ENCODE measurements around the gene MN1.
A peak's percentile ranks its signal among the peaks of the same experiment; 100 is the strongest.

DNA sequence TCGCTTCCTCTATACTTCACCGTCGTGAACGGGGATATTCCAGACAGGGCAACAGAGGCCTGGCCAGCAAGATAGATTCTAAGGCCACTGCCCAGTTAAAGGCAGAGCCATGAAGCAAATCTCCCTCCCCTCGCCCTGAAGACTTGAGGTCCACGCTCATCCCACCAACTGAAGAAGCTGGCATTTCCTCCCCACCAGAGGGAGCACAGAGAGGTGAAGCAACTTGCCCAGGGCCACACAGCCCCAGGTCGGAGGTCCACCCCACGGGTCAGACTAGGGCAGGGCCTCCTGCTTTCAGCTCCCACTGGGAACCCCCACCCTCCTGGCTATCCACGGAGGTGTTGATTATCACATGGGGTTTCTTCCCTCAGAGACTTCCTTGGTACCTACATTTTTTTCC is 27.4 kb downstream of the MN1 start:
- TF ChIP-seq, protein P1, sequence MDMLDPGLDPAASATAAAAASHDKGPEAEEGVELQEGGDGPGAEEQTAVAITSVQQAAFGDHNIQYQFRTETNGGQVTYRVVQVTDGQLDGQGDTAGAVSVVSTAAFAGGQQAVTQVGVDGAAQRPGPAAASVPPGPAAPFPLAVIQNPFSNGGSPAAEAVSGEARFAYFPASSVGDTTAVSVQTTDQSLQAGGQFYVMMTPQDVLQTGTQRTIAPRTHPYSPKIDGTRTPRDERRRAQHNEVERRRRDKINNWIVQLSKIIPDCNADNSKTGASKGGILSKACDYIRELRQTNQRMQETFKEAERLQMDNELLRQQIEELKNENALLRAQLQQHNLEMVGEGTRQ (IDR thresholded peaks at IDR 0.05; ENCODE audit: low read length) = no peak
- TF ChIP-seq BACH1 (IDR thresholded peaks at IDR 0.05; ENCODE audit: low read length) (no peak), POU5F1 (IDR thresholded peaks at IDR 0.05; ENCODE audit: low read depth, low read length) (no peak), HDAC2 (IDR thresholded peaks at IDR 0.05; ENCODE audit: borderline replicate concordance in 1 of 2, low read depth in 2 of 2, low read length in 2 of 2) (0 out of 4 replicates have a peak, but pooled peaks of 1 of the 2 experiments have one; percentile 24), EZH2 (IDR thresholded peaks at IDR 0.05; ENCODE audit: low read depth, low read length, severe bottlenecking) (no peak), TCF12 (IDR thresholded peaks at IDR 0.05; ENCODE audit: low read depth, low read length) (no peak), YY1 (IDR thresholded peaks at IDR 0.05; ENCODE audit: low read depth, low read length) (no peak), POLR2AphosphoS5 (IDR thresholded peaks at IDR 0.05; ENCODE audit: low read depth, low read length) (no peak)
- TF ChIP-seq, protein P2, sequence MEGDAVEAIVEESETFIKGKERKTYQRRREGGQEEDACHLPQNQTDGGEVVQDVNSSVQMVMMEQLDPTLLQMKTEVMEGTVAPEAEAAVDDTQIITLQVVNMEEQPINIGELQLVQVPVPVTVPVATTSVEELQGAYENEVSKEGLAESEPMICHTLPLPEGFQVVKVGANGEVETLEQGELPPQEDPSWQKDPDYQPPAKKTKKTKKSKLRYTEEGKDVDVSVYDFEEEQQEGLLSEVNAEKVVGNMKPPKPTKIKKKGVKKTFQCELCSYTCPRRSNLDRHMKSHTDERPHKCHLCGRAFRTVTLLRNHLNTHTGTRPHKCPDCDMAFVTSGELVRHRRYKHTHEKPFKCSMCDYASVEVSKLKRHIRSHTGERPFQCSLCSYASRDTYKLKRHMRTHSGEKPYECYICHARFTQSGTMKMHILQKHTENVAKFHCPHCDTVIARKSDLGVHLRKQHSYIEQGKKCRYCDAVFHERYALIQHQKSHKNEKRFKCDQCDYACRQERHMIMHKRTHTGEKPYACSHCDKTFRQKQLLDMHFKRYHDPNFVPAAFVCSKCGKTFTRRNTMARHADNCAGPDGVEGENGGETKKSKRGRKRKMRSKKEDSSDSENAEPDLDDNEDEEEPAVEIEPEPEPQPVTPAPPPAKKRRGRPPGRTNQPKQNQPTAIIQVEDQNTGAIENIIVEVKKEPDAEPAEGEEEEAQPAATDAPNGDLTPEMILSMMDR (IDR thresholded peaks at IDR 0.05; ENCODE audit: control extremely low read depth in 1 of 3, insufficient read depth in 1 of 3, low read depth in 1 of 3, low read length in 3 of 3) = peak in 1 of 3 experiments; percentile 10; a peak in 1 of 4 replicates
- TF ChIP-seq, protein P3, sequence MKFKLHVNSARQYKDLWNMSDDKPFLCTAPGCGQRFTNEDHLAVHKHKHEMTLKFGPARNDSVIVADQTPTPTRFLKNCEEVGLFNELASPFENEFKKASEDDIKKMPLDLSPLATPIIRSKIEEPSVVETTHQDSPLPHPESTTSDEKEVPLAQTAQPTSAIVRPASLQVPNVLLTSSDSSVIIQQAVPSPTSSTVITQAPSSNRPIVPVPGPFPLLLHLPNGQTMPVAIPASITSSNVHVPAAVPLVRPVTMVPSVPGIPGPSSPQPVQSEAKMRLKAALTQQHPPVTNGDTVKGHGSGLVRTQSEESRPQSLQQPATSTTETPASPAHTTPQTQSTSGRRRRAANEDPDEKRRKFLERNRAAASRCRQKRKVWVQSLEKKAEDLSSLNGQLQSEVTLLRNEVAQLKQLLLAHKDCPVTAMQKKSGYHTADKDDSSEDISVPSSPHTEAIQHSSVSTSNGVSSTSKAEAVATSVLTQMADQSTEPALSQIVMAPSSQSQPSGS (IDR thresholded peaks at IDR 0.05; ENCODE audit: low read length) = no peak
- TF ChIP-seq, protein P4, sequence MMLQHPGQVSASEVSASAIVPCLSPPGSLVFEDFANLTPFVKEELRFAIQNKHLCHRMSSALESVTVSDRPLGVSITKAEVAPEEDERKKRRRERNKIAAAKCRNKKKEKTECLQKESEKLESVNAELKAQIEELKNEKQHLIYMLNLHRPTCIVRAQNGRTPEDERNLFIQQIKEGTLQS (IDR thresholded peaks at IDR 0.05; ENCODE audit: insufficient read depth, low read depth, low read length) = no peak
